ENCODE results near the gene TP53INP2.
"Not testable (repeated sequence)": the region's sequence is repeated elsewhere in the genome, so short reads cannot be mapped to it uniquely, and the experiment has no call there.

The TP53INP2 gene

GRCh38 chr20:34710861-34711574 lies 6.9 kb downstream of the TP53INP2 start:
- no peak for TF ChIP-seq CTCF (conservative IDR thresholded peaks at IDR 0.05; ENCODE audit: low read depth, low read length)
- no peak overlapping the region for H3K4me3 ChIP-seq (ENCODE audit: low read length)
- no peak for DNase-seq (ENCODE audit: low read depth)

GRCh38 chr20:34711813-34712430 lies 7.8 kb downstream of the TP53INP2 start:
- TF ChIP-seq CTCF (conservative IDR thresholded peaks at IDR 0.05; ENCODE audit: low read depth, low read length), result no peak
- DNase-seq (ENCODE audit: low read depth), result no peak

GRCh38 chr20:34712525-34713192 lies 8.5 kb downstream of the TP53INP2 start:
- DNase-seq (ENCODE audit: low read depth), result no peak
- no peak overlapping the region for H3K4me3 ChIP-seq (ENCODE audit: low read length)

More at GRCh38 chr20:34711813-34712430, 7.8 kb downstream of the TP53INP2 start:
- H3K4me3 ChIP-seq (ENCODE audit: low read length), result no peak overlapping the region

DNA sequence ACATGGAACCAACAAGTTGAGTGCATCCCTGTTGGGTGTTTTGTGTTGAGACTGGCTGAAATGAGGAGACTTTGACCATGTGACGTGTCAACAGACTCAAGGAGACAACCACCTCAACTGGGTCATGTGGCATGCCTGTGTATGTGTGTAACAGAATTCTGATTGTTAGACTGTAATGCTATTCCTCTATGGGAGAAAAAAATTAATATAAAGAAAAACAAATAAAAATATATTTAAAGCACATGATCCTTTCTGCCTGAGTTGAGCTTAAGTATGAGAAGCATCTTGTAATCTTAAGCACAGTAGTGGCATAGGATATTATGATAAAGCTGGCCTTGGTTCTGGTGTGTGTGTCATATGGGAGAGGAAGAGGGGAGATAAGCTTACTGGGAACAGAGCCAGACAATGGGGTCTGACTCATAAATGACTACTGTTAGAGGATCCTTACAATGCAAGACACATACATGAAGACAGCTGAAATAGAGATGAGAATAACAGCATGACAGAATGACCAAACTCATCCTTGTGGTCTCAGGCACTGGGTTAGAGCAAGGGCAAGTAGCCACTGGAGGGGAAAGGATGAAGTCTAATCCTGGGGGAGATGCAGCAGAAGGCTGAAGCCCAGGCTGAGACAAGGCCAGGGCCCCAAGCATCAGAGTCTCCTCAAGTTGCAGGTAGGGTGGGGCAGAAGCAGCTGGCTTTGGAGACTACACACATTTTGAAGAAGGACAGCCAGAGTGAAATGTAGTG lies 9.2 kb downstream of the TP53INP2 start:
- no peak for TF ChIP-seq CTCF (conservative IDR thresholded peaks at IDR 0.05; ENCODE audit: low read depth, low read length)
- peak; percentile 98 for DNase-seq (ENCODE audit: low read depth)
- no peak overlapping the region for H3K4me3 ChIP-seq (ENCODE audit: low read length)

More at GRCh38 chr20:34712525-34713192, 8.5 kb downstream of the TP53INP2 start:
- no peak for TF ChIP-seq CTCF (conservative IDR thresholded peaks at IDR 0.05; ENCODE audit: low read depth, low read length)

- H3K4me3 ChIP-seq (ENCODE audit: low read length); DNase-seq (ENCODE audit: low read depth): not testable (repeated sequence)
These were observed 9.9 kb downstream of the TP53INP2 start for GRCh38 chr20:34713944-34714515.

GRCh38 chr20:34715384-34715783 lies 11.2 kb downstream of the TP53INP2 start:
- no peak for DNase-seq (ENCODE audit: low read depth)
- no peak overlapping the region for H3K4me3 ChIP-seq (ENCODE audit: low read length)
- TF ChIP-seq CTCF (conservative IDR thresholded peaks at IDR 0.05; ENCODE audit: low read depth, low read length), result no peak

DNA sequence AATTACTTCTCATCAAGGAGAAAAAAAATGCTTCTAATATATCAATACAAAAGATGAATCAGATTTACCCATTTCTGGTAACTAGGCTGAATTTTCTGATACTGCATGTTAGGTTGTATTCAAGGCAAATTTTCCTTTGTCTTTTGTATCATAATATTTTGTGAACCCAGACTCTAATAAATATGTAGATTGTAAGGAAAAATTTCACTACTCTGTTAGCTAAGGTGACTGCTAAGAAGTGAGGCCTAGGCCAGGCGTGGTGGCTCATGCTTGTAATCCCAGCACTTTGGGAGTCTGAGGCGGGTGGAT lies 12.7 kb downstream of the TP53INP2 start:
- no peak for DNase-seq (ENCODE audit: low read depth)
- H3K4me3 ChIP-seq (ENCODE audit: low read length), result no peak overlapping the region
- TF ChIP-seq CTCF (conservative IDR thresholded peaks at IDR 0.05; ENCODE audit: low read depth, low read length), result no peak
